HEK293 (cell line): ENCODE results near the gene SERPINE3.

ENCODE experiments used
- CTCF ChIA-PET: fragments of 350-600 bp; formaldehyde crosslinking; extraction: SDS; loops from one replicate; lab custom pipeline; 2021; ENCODE audit warnings: antibody characterized with exemption; lab: Yijun Ruan, JAX
- POLR2A ChIA-PET: fragments of 300-600 bp; formaldehyde crosslinking; extraction: SDS; loops from one replicate; lab custom pipeline; 2020; ENCODE audit warnings: antibody characterized with exemption, inconsistent platforms; lab: Yijun Ruan, JAX
- H3K27ac ChIP-seq: fragments of 200-500 bp; sonication (Bioruptor generic); 2 replicates; pipeline ENCODE4 v1.5.1; 2014; ENCODE audit warnings: low read depth, low read length, control low read depth, inconsistent platforms; ENCODE audit errors: extremely low read depth
- H3K36me3 ChIP-seq, 2 experiments: fragments of 200-500 bp in 1 of 2; sonication (Bioruptor generic) in 1 of 2; 1 replicate in 1 of 2; 2 replicates in 1 of 2; pipeline ENCODE4 v1.5.1; 2014 to 2017; ENCODE audit warnings: inconsistent platforms in 2 of 2, low read length in 2 of 2; ENCODE audit not compliant: control insufficient read depth in 2 of 2, insufficient read depth in 1 of 2
- H3K4me1 ChIP-seq: fragments of 200-500 bp; sonication (Bioruptor generic); 2 replicates; pipeline ENCODE4 v1.5.1; 2014; ENCODE audit warnings: mild to moderate bottlenecking, low read length, inconsistent platforms; ENCODE audit not compliant: control insufficient read depth, insufficient read depth
- H3K4me3 ChIP-seq: 2 replicates; pipeline ENCODE4 v1.5.1; 2011; ENCODE audit warnings: low read depth, mild to moderate bottlenecking, control low read depth, low read length, moderate library complexity
- H3K9me3 ChIP-seq: fragments of 200-500 bp; sonication (Bioruptor generic); 2 replicates; pipeline ENCODE4 v1.5.1; 2014; ENCODE audit warnings: low read depth, low read length, inconsistent platforms; ENCODE audit not compliant: control insufficient read depth, insufficient read depth
- GFI1B ChIP-seq: fragments of 450-650 bp; formaldehyde crosslinking; IDR thresholded peaks from 2 replicates; pipeline ENCODE4 v1.5.1; 2016; ENCODE audit warnings: missing biosample characterization, missing genetic modification characterization
- HOXD13 ChIP-seq: sonication (generic); formaldehyde crosslinking; IDR thresholded peaks from 2 replicates; pipeline ENCODE4 v1.8.0; 2022; ENCODE audit warnings: missing genetic modification reagents, borderline replicate concordance
- KLF16 ChIP-seq: fragments of 450-650 bp; formaldehyde crosslinking; IDR thresholded peaks from 2 replicates; pipeline ENCODE4 v1.5.1; 2017; ENCODE audit warnings: missing biosample characterization, missing genetic modification characterization
- MEIS1 ChIP-seq: sonication (generic); formaldehyde crosslinking; IDR thresholded peaks from 2 replicates; pipeline ENCODE4 v1.8.1; 2022; ENCODE audit warnings: missing genetic modification reagents, mild to moderate bottlenecking, borderline replicate concordance
- SCRT2 ChIP-seq: fragments of 450-650 bp; formaldehyde crosslinking; IDR thresholded peaks from 2 replicates; pipeline ENCODE4 v1.5.1; 2016; ENCODE audit warnings: missing biosample characterization, missing genetic modification characterization
- SETDB1 ChIP-seq: IDR thresholded peaks from one replicate; pipeline ENCODE4 v1.6.1; 2017; ENCODE audit warnings: mild to moderate bottlenecking, low read length, moderate library complexity, mixed read lengths; ENCODE audit not compliant: insufficient read length
- TRIM28 ChIP-seq: IDR thresholded peaks from 2 replicates; pipeline ENCODE4 v1.6.1; 2011; ENCODE audit warnings: low read length, control low read depth, borderline replicate concordance
- TSHZ1 ChIP-seq: fragments of 450-650 bp; formaldehyde crosslinking; IDR thresholded peaks from 2 replicates; pipeline ENCODE4 v1.5.1; 2016; ENCODE audit warnings: missing biosample characterization, missing genetic modification characterization, borderline replicate concordance
- ZBTB11 ChIP-seq: fragments of 450-650 bp; formaldehyde crosslinking; conservative IDR thresholded peaks from 2 replicates; pipeline ENCODE4 v1.5.1; 2016; ENCODE audit warnings: low read depth, missing biosample characterization, missing genetic modification characterization
- ZNF10 ChIP-seq: fragments of 450-650 bp; formaldehyde crosslinking; IDR thresholded peaks from 2 replicates; pipeline ENCODE4 v1.5.1; 2017; ENCODE audit warnings: missing biosample characterization, missing genetic modification characterization
- ZNF140 ChIP-seq: fragments of 450-650 bp; formaldehyde crosslinking; IDR thresholded peaks from 2 replicates; pipeline ENCODE4 v1.5.1; 2016; ENCODE audit warnings: missing biosample characterization, missing genetic modification characterization
- ZNF148 ChIP-seq: fragments of 450-650 bp; formaldehyde crosslinking; IDR thresholded peaks from 2 replicates; pipeline ENCODE4 v1.5.0; 2017; ENCODE audit warnings: missing biosample characterization, missing genetic modification characterization, borderline replicate concordance
- ZNF174 ChIP-seq: fragments of 450-650 bp; formaldehyde crosslinking; IDR thresholded peaks from 2 replicates; pipeline ENCODE4 v1.5.0; 2017; ENCODE audit warnings: missing biosample characterization, mild to moderate bottlenecking, missing genetic modification characterization
- ZNF2 ChIP-seq: fragments of 450-650 bp; formaldehyde crosslinking; IDR thresholded peaks from 2 replicates; pipeline ENCODE4 v1.5.1; 2016; ENCODE audit warnings: missing biosample characterization, missing genetic modification characterization
- ZNF23 ChIP-seq: fragments of 450-650 bp; formaldehyde crosslinking; IDR thresholded peaks from 2 replicates; pipeline ENCODE4 v1.5.1; 2016; ENCODE audit warnings: missing biosample characterization, missing genetic modification characterization, borderline replicate concordance
- ZNF248 ChIP-seq: fragments of 450-650 bp; formaldehyde crosslinking; IDR thresholded peaks from 2 replicates; pipeline ENCODE4 v1.5.1; 2017; ENCODE audit warnings: missing biosample characterization, missing genetic modification characterization
- ZNF335 ChIP-seq: fragments of 450-650 bp; formaldehyde crosslinking; conservative IDR thresholded peaks from 2 replicates; pipeline ENCODE4 v1.5.1; 2016; ENCODE audit warnings: missing biosample characterization, missing genetic modification characterization
- ZNF501 ChIP-seq: fragments of 450-650 bp; formaldehyde crosslinking; IDR thresholded peaks from 2 replicates; pipeline ENCODE4 v1.5.1; 2016; ENCODE audit warnings: missing biosample characterization, missing genetic modification characterization
- ZNF548 ChIP-seq: fragments of 450-650 bp; formaldehyde crosslinking; IDR thresholded peaks from 2 replicates; pipeline ENCODE4 v1.5.1; 2016; ENCODE audit warnings: missing biosample characterization, missing genetic modification characterization
- ZNF555 ChIP-seq: fragments of 450-650 bp; formaldehyde crosslinking; conservative IDR thresholded peaks from 2 replicates; pipeline ENCODE4 v1.5.1; 2017; ENCODE audit warnings: missing biosample characterization, mild to moderate bottlenecking, missing genetic modification characterization, inconsistent platforms
- ZNF580 ChIP-seq: fragments of 450-650 bp; formaldehyde crosslinking; IDR thresholded peaks from 2 replicates; pipeline ENCODE4 v1.5.1; 2016; ENCODE audit warnings: missing biosample characterization, missing genetic modification characterization
- ZNF585B ChIP-seq: fragments of 450-650 bp; formaldehyde crosslinking; IDR thresholded peaks from 2 replicates; pipeline ENCODE4 v1.5.1; 2016; ENCODE audit warnings: missing biosample characterization, missing genetic modification characterization
- ZNF610 ChIP-seq: fragments of 450-650 bp; formaldehyde crosslinking; IDR thresholded peaks from 2 replicates; pipeline ENCODE4 v1.5.1; 2016; ENCODE audit warnings: missing biosample characterization, missing genetic modification characterization, borderline replicate concordance
- ZNF654 ChIP-seq: fragments of 450-650 bp; formaldehyde crosslinking; IDR thresholded peaks from 2 replicates; pipeline ENCODE4 v1.5.1; 2016; ENCODE audit warnings: low read depth, missing biosample characterization, missing genetic modification characterization
- ZNF670 ChIP-seq: fragments of 450-650 bp; formaldehyde crosslinking; IDR thresholded peaks from 2 replicates; pipeline ENCODE4 v1.5.1; 2016; ENCODE audit warnings: missing biosample characterization, missing genetic modification characterization, low read depth
- ZNF791 ChIP-seq: fragments of 450-650 bp; formaldehyde crosslinking; IDR thresholded peaks from 2 replicates; pipeline ENCODE4 v1.5.1; 2016; ENCODE audit warnings: missing biosample characterization, missing genetic modification characterization
- ZSCAN23 ChIP-seq: fragments of 450-650 bp; formaldehyde crosslinking; IDR thresholded peaks from 2 replicates; pipeline ENCODE4 v1.5.1; 2016; ENCODE audit warnings: missing biosample characterization, missing genetic modification characterization

Gene SERPINE3

GRCh38 chr13:51305271-51305967, 34.1 kb upstream of the SERPINE3 start (continued):
- TF ChIP-seq ZNF148 (tag by site-specific recombination) (no peak), ZSCAN23 (tag by site-specific recombination) (no peak), HOXD13 (CRISPR knock-in tag) (no peak), ZNF610 (tag by site-specific recombination) (no peak), TSHZ1 (no peak)

- POLR2A ChIA-PET = no interaction called here
- CTCF ChIA-PET = interaction anchor here (2.2 kb wide), 1 partner anchor 22 kb away, joined by 15 read pairs; no protein-coding TSS in a partner anchor
- no peaks in the 10 kb centered on the region for H3K36me3 ChIP-seq
Measured at GRCh38 chr13:51308781-51309180, 30.7 kb upstream of the SERPINE3 start.

GRCh38 chr13:51311231-51311630, 28.3 kb upstream of the SERPINE3 start:
- Histone ChIP-seq H3K36me3 (no peaks in the 10 kb centered on the region), H3K27ac (no peak overlapping the region), H3K4me3 (no peak overlapping the region), H3K9me3 (no peaks in the 10 kb centered on the region), H3K4me1 (peaks cover 5% of the 10 kb centered on the region; the same call in 1 of the 2 replicates)
- POLR2A ChIA-PET = no interaction called here
- CTCF ChIA-PET = no interaction called here
- TF ChIP-seq ZNF548 (tag by site-specific recombination) (no peak), SCRT2 (tag by site-specific recombination) (no peak), GFI1B (tag by site-specific recombination) (no peak), ZNF555 (tag by site-specific recombination) (no peak), ZNF174 (no peak), ZBTB11 (tag by site-specific recombination) (no peak), TRIM28 (no peak), KLF16 (tag by site-specific recombination) (no peak), ZNF654 (tag by site-specific recombination) (no peak), MEIS1 (no peak), ZNF335 (tag by site-specific recombination) (no peak), ZNF23 (no peak), ZNF140 (tag by site-specific recombination) (no peak), ZNF791 (tag by site-specific recombination) (no peak), ZNF10 (tag by site-specific recombination) (no peak), ZNF248 (tag by site-specific recombination) (no peak)

More at GRCh38 chr13:51308781-51309180, 30.7 kb upstream of the SERPINE3 start:
- H3K4me1 ChIP-seq = no peaks in the 10 kb centered on the region
- TF ChIP-seq ZNF585B (tag by site-specific recombination) = no peak
- no peak for TF ChIP-seq ZNF670 (tag by site-specific recombination)
- TF ChIP-seq ZNF580 (tag by site-specific recombination) = no peak
- no peak for TF ChIP-seq SETDB1
- no peak for TF ChIP-seq ZNF2 (tag by site-specific recombination)
- TF ChIP-seq ZNF501 = no peak
- no peak overlapping the region for H3K4me3 ChIP-seq
- H3K9me3 ChIP-seq = no peaks in the 10 kb centered on the region
- H3K27ac ChIP-seq = no peak overlapping the region
